ENCODE data around the gene PSAPL1. TPM values are rescaled to one million over a fixed set of nuclear protein-coding genes. Genes with fewer than 3 reads are reported as not detected.

The PSAPL1 gene
- total and polyA plus RNA-seq, 2 of the 8 experiments (the other 6 are each of a cell fraction or from before 2014, with no cell fraction given), result 0.03 TPM; not detected in 1

GRCh38 chr4:7435471-7436061 lies 836 bp upstream of the PSAPL1 start (continued):
- no peak for TF ChIP-seq SAP30 (IDR thresholded peaks at IDR 0.05; ENCODE audit: insufficient read depth, insufficient replicate concordance, low read length)
- TF ChIP-seq RNF2 (IDR thresholded peaks at IDR 0.05; ENCODE audit: borderline replicate concordance, low read depth, low read length, missing control alignments, poor library complexity, severe bottlenecking), result no peak
- TF ChIP-seq RFX5 (IDR thresholded peaks at IDR 0.05; ENCODE audit: borderline replicate concordance, low read depth, low read length), result no peak
- TF ChIP-seq RXRA (IDR thresholded peaks at IDR 0.05; ENCODE audit: insufficient read depth, low read depth, low read length), result no peak
- TF ChIP-seq CREB1 (IDR thresholded peaks at IDR 0.05), result no peak
- TF ChIP-seq SUZ12 (IDR thresholded peaks at IDR 0.05; ENCODE audit: low read length), result no peak

Data from H1 (cell line).